Mesendoderm (in vitro differentiated cells): Measurements from ENCODE around the gene SPACDR.
A peak's percentile ranks its signal among the peaks of the same experiment; 100 is the strongest.

Source experiments
- DNase-seq: peaks from one replicate; pipeline ENCODE4 v3.0.0; 2013
- H2AK5ac ChIP-seq: 2 replicates; pipeline ENCODE4 v1.6.1; 2013; ENCODE audit warnings: low read length, inconsistent platforms
- H2BK120ac ChIP-seq: 2 replicates; pipeline ENCODE4 v1.6.1; 2013; ENCODE audit warnings: low read depth, mild to moderate bottlenecking, low read length, moderate library complexity, mixed read lengths
- H2BK15ac ChIP-seq: replicated peaks from 2 replicates; pipeline ENCODE4 v1.6.1; 2013; ENCODE audit warnings: low read depth, mild to moderate bottlenecking, moderate library complexity
- H2BK5ac ChIP-seq: 2 replicates; pipeline ENCODE4 v1.6.1; 2013; ENCODE audit warnings: low read length, inconsistent platforms
- H3K18ac ChIP-seq: 2 replicates; pipeline ENCODE4 v1.6.1; 2013; ENCODE audit warnings: mild to moderate bottlenecking, low read length, mixed read lengths
- H3K23ac ChIP-seq: one replicate; pipeline ENCODE4 v1.6.1; 2013; ENCODE audit warnings: low read length
- H3K27ac ChIP-seq: 2 replicates; pipeline ENCODE4 v1.5.1; 2013; ENCODE audit warnings: low read depth, mild to moderate bottlenecking, inconsistent platforms, low read length, moderate library complexity
- H3K27me3 ChIP-seq: 2 replicates; pipeline ENCODE4 v1.6.1; 2013; ENCODE audit warnings: low read length, control low read depth, mild to moderate bottlenecking, inconsistent platforms; ENCODE audit not compliant: insufficient read depth, poor library complexity
- H3K36me3 ChIP-seq: 2 replicates; pipeline ENCODE4 v1.6.1; 2013; ENCODE audit warnings: low read length, inconsistent platforms; ENCODE audit not compliant: control insufficient read depth, insufficient read depth
- H3K4ac ChIP-seq: one replicate; pipeline ENCODE4 v1.6.1; 2013; ENCODE audit warnings: low read depth, mild to moderate bottlenecking, low read length, moderate library complexity
- H3K4me1 ChIP-seq: 2 replicates; pipeline ENCODE4 v1.6.1; 2013; ENCODE audit warnings: low read depth, low read length, inconsistent platforms; ENCODE audit not compliant: control insufficient read depth
- H3K4me2 ChIP-seq: 2 replicates; pipeline ENCODE4 v1.6.1; 2013; ENCODE audit warnings: low read length
- H3K4me3 ChIP-seq: 2 replicates; pipeline ENCODE4 v1.5.1; 2013; ENCODE audit warnings: mild to moderate bottlenecking, low read length
- H3K56ac ChIP-seq: one replicate; pipeline ENCODE4 v1.6.1; 2013; ENCODE audit warnings: low read length
- H3K79me1 ChIP-seq: 2 replicates; pipeline ENCODE4 v1.6.1; 2013; ENCODE audit warnings: low read length, inconsistent platforms
- H3K79me2 ChIP-seq: 2 replicates; pipeline ENCODE4 v1.6.1; 2013; ENCODE audit warnings: mild to moderate bottlenecking, low read length; ENCODE audit not compliant: control insufficient read depth, insufficient read depth
- H3K9ac ChIP-seq: 2 replicates; pipeline ENCODE4 v1.6.1; 2013; ENCODE audit warnings: low read length, inconsistent platforms
- H4K5ac ChIP-seq: one replicate; pipeline ENCODE4 v1.6.1; 2013; ENCODE audit warnings: low read length
- H4K8ac ChIP-seq: one replicate; pipeline ENCODE4 v1.6.1; 2013; ENCODE audit warnings: low read depth, mild to moderate bottlenecking, control low read depth, low read length, moderate library complexity
- WGBS: extraction: QIAGEN DNeasy Blood & Tissue Kit; methylation state at CpG from one replicate; pipeline ENCODE4 v1.1.7; 2013; ENCODE audit warnings: low lambda C conversion rate, missing lambda C conversion rate; ENCODE audit not compliant: insufficient coverage; ENCODE audit errors: extremely low coverage; 5-methylcytosine and 5-hydroxymethylcytosine counted together

SPACDR gene

DNA sequence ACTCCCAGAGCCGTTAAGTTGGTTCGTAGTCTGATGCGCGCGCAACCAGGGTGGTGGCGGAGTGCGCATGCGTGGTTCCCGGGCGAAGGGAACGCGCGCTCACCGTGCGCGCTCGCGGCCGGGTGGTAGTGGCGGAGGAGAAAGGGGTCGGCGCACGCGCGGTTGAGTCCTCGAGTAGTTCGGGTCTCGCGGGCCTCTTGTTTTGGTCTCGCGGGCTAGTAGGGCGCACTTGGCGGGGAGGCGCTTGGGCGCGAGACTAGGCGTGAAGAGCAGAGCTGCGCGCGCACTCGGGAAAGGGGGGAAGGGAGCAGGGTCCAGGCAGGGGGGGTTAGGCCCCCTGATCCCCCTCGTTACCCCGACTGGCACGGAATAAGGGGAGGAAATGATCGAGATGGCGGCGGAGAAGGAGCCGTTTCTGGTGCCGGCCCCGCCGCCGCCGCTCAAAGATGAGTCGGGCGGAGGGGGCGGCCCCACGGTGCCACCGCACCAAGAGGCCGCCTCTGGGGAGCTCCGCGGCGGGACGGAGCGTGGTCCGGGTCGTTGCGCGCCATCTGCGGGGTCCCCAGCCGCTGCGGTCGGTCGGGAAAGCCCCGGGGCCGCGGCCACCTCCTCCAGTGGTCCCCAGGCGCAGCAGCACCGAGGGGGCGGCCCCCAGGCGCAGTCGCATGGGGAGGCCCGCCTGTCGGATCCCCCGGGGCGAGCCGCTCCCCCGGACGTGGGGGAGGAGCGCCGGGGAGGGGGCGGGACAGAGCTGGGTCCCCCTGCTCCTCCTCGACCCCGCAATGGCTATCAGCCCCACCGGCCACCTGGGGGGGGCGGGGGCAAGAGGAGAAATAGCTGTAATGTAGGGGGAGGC is 34.2 kb downstream of the SPACDR start, which contains the start of gene MEPCE:
Gene MEPCE, plus strand, starts transcription at position 195 of the 856 bp plus-strand sequence. Its CDS starts 188 bp downstream, at position 383.
- peak within 1 kb of the TSS; percentile 83 for H2BK5ac ChIP-seq
- no peak within 1 kb of the TSS for H4K5ac ChIP-seq
- H4K8ac ChIP-seq: peak within 1 kb of the TSS; percentile 96
- H3K4ac ChIP-seq: peak within 1 kb of the TSS; percentile 86
- H2BK120ac ChIP-seq: peak within 1 kb of the TSS; percentile 93
- H2BK15ac ChIP-seq: no peak within 1 kb of the TSS
- peaks cover 39% of the 10 kb centered on the region for H3K79me2 ChIP-seq
- H3K4me1 ChIP-seq: peaks cover 12% of the 10 kb centered on the region
- peak within 1 kb of the TSS; percentile 78 for H3K4me3 ChIP-seq
- H3K23ac ChIP-seq: peak within 1 kb of the TSS; percentile 48
- H3K27ac ChIP-seq: peak within 1 kb of the TSS; percentile 99
- H3K27me3 ChIP-seq: no peaks in the 10 kb centered on the region
- H3K4me2 ChIP-seq: peak within 1 kb of the TSS; percentile 97
- peak within 1 kb of the TSS; percentile 97 for H3K9ac ChIP-seq
- no CpG with 5 or more reads among the region's 95 CpGs for WGBS
- DNase-seq: peak; percentile 98
- H3K36me3 ChIP-seq: peaks cover 5% of the 10 kb centered on the region
- H3K79me1 ChIP-seq: peaks cover 24% of the 10 kb centered on the region
- peak within 1 kb of the TSS; percentile 75 for H2AK5ac ChIP-seq
- H3K56ac ChIP-seq: peak within 1 kb of the TSS; percentile 100
- peak within 1 kb of the TSS; percentile 99 for H3K18ac ChIP-seq

DNA sequence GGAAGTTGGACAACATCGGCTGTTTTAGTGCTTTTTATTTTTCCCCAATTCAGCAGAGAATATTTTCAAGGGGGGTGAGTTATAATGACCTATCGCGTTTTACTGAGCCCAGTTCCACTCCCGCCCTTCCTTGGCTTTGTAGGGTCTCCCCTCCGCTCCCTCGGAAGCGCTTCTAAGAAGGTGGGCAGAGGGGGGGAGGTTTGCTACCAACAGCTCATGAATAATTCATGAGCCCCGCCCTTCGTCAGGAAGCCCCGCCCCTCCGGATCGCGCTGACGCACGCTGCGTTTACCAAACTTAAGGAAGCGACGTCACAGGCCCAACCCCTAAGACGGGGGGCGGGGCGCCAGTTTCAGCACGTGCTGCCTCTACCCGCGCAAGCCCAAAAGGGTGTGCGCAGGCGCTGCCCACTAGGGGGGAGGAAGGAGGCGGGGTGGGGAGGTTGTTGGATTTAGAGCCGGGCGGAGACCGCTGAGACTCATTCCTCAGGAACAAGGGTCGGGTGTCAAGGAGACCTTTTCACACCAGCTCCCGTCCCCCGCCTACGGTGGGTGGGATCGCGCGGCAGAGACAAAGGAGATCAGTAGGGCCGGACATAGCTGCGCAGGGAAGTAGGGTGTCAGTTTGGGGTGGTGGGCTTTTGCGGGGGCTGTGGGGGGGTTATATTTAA is 35.0 kb downstream of the SPACDR start:
- Histone ChIP-seq H4K8ac (no peak overlapping the region), H3K9ac (peak overlapping the region; percentile 97), H3K56ac (peak overlapping the region; percentile 100), H2BK5ac (peak overlapping the region; percentile 83), H3K4me1 (peaks cover 12% of the 10 kb centered on the region), H2BK15ac (no peak overlapping the region), H2BK120ac (no peak overlapping the region), H3K4me2 (peak overlapping the region; percentile 97), H3K79me2 (peaks cover 38% of the 10 kb centered on the region), H2AK5ac (peak overlapping the region; percentile 75), H4K5ac (no peak overlapping the region), H3K18ac (peak overlapping the region; percentile 99), H3K4me3 (peak overlapping the region; percentile 76), H3K27me3 (no peaks in the 10 kb centered on the region), H3K36me3 (peaks cover 5% of the 10 kb centered on the region), H3K27ac (peak overlapping the region; percentile 99), H3K4ac (no peak overlapping the region), H3K79me1 (peaks cover 24% of the 10 kb centered on the region), H3K23ac (no peak overlapping the region)
- no CpG with 5 or more reads among the region's 40 CpGs for WGBS
- peak; percentile 100 for DNase-seq

DNA sequence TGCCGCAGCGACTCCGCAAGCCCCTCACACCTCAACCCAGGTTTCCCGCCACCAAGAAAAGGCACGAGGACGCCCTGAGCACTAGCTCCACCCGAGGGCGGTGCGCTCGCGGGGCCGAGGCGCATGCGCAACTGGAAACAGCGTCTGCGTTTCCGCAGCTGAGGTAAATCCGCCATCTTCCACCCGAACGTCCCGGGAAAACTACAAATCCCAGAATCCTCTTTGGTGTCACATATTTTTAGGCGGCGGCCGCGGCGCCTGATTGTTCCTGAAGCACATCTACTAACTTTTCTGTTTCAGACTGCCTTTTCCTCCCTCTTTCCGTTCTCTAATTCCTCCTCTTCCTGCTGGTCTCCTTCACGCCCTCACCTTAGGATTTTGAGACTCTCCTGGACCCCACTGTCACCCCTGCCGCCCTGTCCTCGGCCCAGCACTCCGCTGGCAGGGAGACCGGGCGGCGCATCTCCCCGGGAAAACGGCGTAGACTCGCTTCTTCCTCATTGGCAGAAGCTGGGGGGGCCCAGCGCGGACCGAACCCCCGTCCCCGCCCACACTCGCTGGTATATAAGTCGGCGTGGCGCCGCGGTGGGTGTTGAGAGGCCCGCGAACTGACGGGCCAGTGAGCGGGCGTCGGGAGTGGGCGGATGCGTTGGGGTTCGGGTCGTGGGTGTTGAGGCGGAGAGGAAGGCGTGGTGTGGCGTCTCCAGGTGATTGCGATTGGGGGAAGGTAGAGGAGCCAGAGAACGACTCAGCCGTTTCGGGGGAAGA is 35.7 kb downstream of the SPACDR start, which contains the start of gene ZCWPW1:
Gene ZCWPW1, minus strand, starts transcription at position 505 of the 768 bp plus-strand sequence. CDS start 8,054 bp downstream, outside the sequence.
- Histone ChIP-seq H4K5ac (peak within 1 kb of the TSS; percentile 12), H2BK120ac (no peak within 1 kb of the TSS), H3K79me1 (peaks cover 20% of the 10 kb centered on the region), H2BK5ac (peak within 1 kb of the TSS; percentile 99), H4K8ac (no peak within 1 kb of the TSS), H3K27me3 (no peaks in the 10 kb centered on the region), H3K4me3 (peak within 1 kb of the TSS; percentile 76), H3K23ac (no peak within 1 kb of the TSS), H3K4ac (no peak within 1 kb of the TSS), H3K56ac (peak within 1 kb of the TSS; percentile 100), H2AK5ac (peak within 1 kb of the TSS; percentile 75), H3K4me2 (peak within 1 kb of the TSS; percentile 97), H2BK15ac (no peak within 1 kb of the TSS), H3K4me1 (peaks cover 12% of the 10 kb centered on the region), H3K36me3 (peaks cover 5% of the 10 kb centered on the region), H3K79me2 (peaks cover 33% of the 10 kb centered on the region), H3K18ac (peak within 1 kb of the TSS; percentile 99), H3K27ac (peak within 1 kb of the TSS; percentile 99), H3K9ac (peak within 1 kb of the TSS; percentile 97)
- DNase-seq: peak; percentile 98
- no CpG with 5 or more reads among the region's 66 CpGs for WGBS

DNA sequence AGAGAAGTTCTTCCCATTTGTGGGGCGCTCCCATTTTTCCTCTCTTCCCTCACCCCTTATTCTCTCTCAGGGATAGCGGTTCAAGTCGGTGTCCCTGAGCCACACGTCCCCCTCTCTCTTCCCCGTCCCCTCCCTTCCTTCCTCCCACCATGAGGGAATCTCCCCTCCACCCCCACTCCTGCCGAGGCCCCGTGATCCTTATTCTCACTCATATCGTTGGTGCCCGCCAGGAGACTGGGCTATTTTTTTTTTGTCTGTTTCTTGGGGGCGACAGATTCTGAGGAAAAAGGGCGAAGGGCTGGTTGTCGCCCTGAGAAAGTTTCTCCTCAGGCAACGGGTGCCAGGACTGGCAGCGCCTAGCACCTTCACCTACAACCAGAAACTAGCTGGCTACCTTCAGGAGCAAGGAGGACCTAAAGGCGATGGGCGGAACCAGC is 36.3 kb downstream of the SPACDR start:
- Histone ChIP-seq H3K36me3 (peaks cover 3% of the 10 kb centered on the region), H4K8ac (no peak overlapping the region), H3K4me3 (no peak overlapping the region), H2AK5ac (no peak overlapping the region), H2BK120ac (no peak overlapping the region), H2BK15ac (no peak overlapping the region), H3K56ac (peak overlapping the region; percentile 42), H3K27ac (no peak overlapping the region), H3K4ac (no peak overlapping the region), H3K79me2 (peaks cover 28% of the 10 kb centered on the region), H4K5ac (peak overlapping the region; percentile 12), H3K4me1 (peaks cover 12% of the 10 kb centered on the region), H2BK5ac (no peak overlapping the region), H3K23ac (no peak overlapping the region), H3K27me3 (no peaks in the 10 kb centered on the region), H3K79me1 (peaks cover 18% of the 10 kb centered on the region), H3K4me2 (peak overlapping the region; percentile 10), H3K9ac (no peak overlapping the region), H3K18ac (no peak overlapping the region)
- DNase-seq: no peak
- WGBS: no CpG with 5 or more reads among the region's 16 CpGs

DNA sequence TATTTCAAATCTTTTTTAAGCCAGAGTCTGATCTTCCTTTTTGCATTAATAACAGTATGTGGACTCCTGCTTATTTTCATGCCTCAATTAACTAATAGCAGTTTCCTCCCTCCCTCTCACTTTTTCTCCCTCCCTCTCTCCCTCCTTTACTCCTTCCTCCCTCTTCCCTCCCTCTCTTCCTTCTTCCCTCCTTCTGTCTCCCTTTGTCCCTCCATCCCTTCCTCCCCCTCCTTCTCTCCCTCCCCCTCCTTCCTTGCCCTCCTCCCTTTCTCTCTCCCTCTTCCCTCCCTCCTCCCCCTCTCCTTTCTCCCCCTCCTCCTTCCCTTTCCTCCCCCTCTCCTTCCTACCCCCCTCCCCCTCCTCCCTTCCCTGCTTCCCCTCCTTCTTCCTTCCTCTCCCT is 37.5 kb downstream of the SPACDR start:
- no peak overlapping the region for H3K18ac ChIP-seq
- no peak overlapping the region for H3K9ac ChIP-seq
- H2BK5ac ChIP-seq: no peak overlapping the region
- H3K36me3 ChIP-seq: peaks cover 1% of the 10 kb centered on the region
- H3K56ac ChIP-seq: no peak overlapping the region
- H3K27ac ChIP-seq: no peak overlapping the region
- no peak overlapping the region for H2AK5ac ChIP-seq
- H3K27me3 ChIP-seq: no peaks in the 10 kb centered on the region
- peaks cover 15% of the 10 kb centered on the region for H3K79me2 ChIP-seq
- no peak overlapping the region for H2BK120ac ChIP-seq
- peaks cover 7% of the 10 kb centered on the region for H3K4me1 ChIP-seq
- DNase-seq: no peak
- H2BK15ac ChIP-seq: no peak overlapping the region
- no peak overlapping the region for H4K5ac ChIP-seq
- no peak overlapping the region for H4K8ac ChIP-seq
- peaks cover 9% of the 10 kb centered on the region for H3K79me1 ChIP-seq
- no peak overlapping the region for H3K4me2 ChIP-seq
- H3K4ac ChIP-seq: no peak overlapping the region
- no peak overlapping the region for H3K4me3 ChIP-seq
- H3K23ac ChIP-seq: no peak overlapping the region
